ENCODE measurements around the gene ZNF784.
A peak's percentile ranks its signal among the peaks of the same experiment; 100 is the strongest.

The ZNF784 gene

DNA sequence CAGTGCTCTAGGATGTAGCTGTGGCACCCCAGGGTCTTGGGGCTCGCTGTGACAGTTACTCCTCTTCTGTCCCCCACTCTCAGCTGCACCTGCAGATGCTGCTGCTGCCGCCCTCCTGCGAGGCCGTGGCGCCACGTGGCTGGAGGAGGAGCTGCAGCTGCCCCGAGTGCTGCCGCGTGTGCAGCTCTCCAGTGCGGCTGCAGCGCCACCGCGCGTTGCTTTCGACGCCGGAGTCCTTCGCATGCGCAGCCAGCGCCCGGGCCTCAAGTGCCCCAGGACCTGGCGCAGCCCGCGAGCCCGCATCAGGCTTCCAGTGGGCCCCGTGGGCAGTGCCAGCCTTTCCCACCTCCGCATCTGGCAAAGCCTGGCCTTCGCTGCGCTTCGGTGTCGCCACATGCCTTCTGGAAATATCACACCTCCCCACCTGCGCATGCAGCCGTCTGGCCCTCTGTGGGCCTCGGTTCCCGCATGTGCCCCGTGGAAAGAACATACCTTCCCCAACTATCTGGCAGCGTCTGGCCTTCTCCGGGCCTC is 15.7 kb upstream of the ZNF784 start:
- Histone ChIP-seq H3K4me3 (replicated peaks; ENCODE audit: low read depth, low read length) (peak overlapping the region; percentile 90), H3K27me3 (replicated peaks; ENCODE audit: control insufficient read depth, insufficient read depth, low read length) (no peaks in the 10 kb centered on the region), H3K36me3 (ENCODE audit: control insufficient read depth, insufficient read depth, low read length) (peaks cover 5% of the 10 kb centered on the region)
- TF ChIP-seq, protein P1, sequence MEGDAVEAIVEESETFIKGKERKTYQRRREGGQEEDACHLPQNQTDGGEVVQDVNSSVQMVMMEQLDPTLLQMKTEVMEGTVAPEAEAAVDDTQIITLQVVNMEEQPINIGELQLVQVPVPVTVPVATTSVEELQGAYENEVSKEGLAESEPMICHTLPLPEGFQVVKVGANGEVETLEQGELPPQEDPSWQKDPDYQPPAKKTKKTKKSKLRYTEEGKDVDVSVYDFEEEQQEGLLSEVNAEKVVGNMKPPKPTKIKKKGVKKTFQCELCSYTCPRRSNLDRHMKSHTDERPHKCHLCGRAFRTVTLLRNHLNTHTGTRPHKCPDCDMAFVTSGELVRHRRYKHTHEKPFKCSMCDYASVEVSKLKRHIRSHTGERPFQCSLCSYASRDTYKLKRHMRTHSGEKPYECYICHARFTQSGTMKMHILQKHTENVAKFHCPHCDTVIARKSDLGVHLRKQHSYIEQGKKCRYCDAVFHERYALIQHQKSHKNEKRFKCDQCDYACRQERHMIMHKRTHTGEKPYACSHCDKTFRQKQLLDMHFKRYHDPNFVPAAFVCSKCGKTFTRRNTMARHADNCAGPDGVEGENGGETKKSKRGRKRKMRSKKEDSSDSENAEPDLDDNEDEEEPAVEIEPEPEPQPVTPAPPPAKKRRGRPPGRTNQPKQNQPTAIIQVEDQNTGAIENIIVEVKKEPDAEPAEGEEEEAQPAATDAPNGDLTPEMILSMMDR (IDR thresholded peaks at IDR 0.05; ENCODE audit: insufficient read depth, low read length, poor library complexity, severe bottlenecking): peak; percentile 52
- DNase-seq (ENCODE audit: extremely low read depth, insufficient read length): peak; percentile 88

GRCh38 chr19:55638864-55639359 is 14.5 kb upstream of the ZNF784 start:
- TF ChIP-seq, protein P1 (IDR thresholded peaks at IDR 0.05; ENCODE audit: insufficient read depth, low read length, poor library complexity, severe bottlenecking): peak; percentile 61
- no peak for DNase-seq (ENCODE audit: extremely low read depth, insufficient read length)
- no peaks in the 10 kb centered on the region for H3K27me3 ChIP-seq (replicated peaks; ENCODE audit: control insufficient read depth, insufficient read depth, low read length)
- no peak overlapping the region for H3K4me3 ChIP-seq (replicated peaks; ENCODE audit: low read depth, low read length)
- no peaks in the 10 kb centered on the region; the same call in 1 of the 2 replicates for H3K36me3 ChIP-seq (ENCODE audit: control insufficient read depth, insufficient read depth, low read length)

- no peak for DNase-seq (ENCODE audit: extremely low read depth, insufficient read length)
- no peaks in the 10 kb centered on the region for H3K27me3 ChIP-seq (replicated peaks; ENCODE audit: control insufficient read depth, insufficient read depth, low read length)
- TF ChIP-seq, protein P1 (IDR thresholded peaks at IDR 0.05; ENCODE audit: insufficient read depth, low read length, poor library complexity, severe bottlenecking): no peak
- no peak overlapping the region for H3K4me3 ChIP-seq (replicated peaks; ENCODE audit: low read depth, low read length)
- no peaks in the 10 kb centered on the region; the same call in 1 of the 2 replicates for H3K36me3 ChIP-seq (ENCODE audit: control insufficient read depth, insufficient read depth, low read length)
These were observed 13.2 kb upstream of the ZNF784 start for GRCh38 chr19:55637534-55637933.

DNA sequence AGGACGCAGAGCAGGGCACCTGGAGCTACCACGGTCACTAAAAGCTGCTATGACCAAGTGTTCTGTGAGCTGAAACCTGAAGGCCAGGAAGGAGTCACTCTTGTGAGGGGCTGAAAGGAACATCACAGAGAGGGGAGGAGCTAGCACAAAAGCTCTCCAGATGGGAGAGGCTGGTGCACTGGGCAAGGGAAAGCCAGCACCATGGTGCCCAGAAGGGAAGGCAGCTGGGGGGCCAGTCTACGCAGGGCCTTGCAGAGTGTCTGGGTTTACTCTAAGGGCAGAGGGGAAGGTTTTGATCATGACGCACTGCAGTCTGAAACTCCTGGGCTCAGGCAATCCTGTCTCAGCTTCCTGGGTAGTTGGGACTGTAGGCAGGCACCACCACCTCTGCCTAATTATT is 12.4 kb upstream of the ZNF784 start:
- Histone ChIP-seq H3K4me3 (replicated peaks; ENCODE audit: low read depth, low read length) (peak overlapping the region; percentile 99), H3K36me3 (ENCODE audit: control insufficient read depth, insufficient read depth, low read length) (no peaks in the 10 kb centered on the region; the same call in 1 of the 2 replicates), H3K27me3 (replicated peaks; ENCODE audit: control insufficient read depth, insufficient read depth, low read length) (no peaks in the 10 kb centered on the region)
- TF ChIP-seq, protein P1 (IDR thresholded peaks at IDR 0.05; ENCODE audit: insufficient read depth, low read length, poor library complexity, severe bottlenecking): no peak
- no peak for DNase-seq (ENCODE audit: extremely low read depth, insufficient read length)

DNA sequence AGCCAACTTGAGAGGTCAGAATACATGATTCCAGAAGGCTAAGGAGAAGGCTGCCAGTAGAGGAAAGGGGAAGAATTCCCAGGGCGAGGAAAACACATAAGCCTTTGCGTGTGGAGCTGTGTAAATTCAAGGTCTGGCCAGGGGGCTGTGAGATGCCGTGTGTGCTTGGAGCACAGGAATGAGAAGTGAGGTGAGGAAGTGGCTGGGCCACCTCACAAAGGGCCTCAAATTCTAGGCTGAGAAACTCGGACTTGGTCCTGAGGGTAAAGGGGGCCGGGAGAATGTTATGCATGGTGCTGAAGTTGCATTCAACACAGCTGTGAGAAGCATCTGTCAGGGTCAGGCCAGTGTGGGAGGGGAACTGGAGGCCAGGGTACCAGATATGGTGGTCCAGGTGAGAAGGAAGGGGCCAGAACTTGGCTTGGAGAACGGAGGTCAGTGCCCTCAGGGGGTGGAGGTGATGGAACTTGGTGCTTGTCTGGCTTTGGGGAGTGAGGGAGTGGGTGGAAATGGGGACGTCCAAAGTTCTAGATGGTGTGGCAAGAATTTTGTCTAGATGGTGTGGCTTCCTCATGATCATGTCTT is 11.6 kb upstream of the ZNF784 start:
- TF ChIP-seq, protein P1 (IDR thresholded peaks at IDR 0.05; ENCODE audit: insufficient read depth, low read length, poor library complexity, severe bottlenecking): no peak
- H3K36me3 ChIP-seq (ENCODE audit: control insufficient read depth, insufficient read depth, low read length): no peaks in the 10 kb centered on the region; the same call in 1 of the 2 replicates
- H3K27me3 ChIP-seq (replicated peaks; ENCODE audit: control insufficient read depth, insufficient read depth, low read length): no peaks in the 10 kb centered on the region
- DNase-seq (ENCODE audit: extremely low read depth, insufficient read length): no peak
- peak overlapping the region; percentile 99 for H3K4me3 ChIP-seq (replicated peaks; ENCODE audit: low read depth, low read length)
